GM23248 (cell line): ENCODE results near the gene TCHH.
"Not testable (repeated sequence)": the region's sequence is repeated elsewhere in the genome, so short reads cannot be mapped to it uniquely, and the experiment has no call there.

Experiments used
- EZH2 ChIP-seq: fragments of 200-600 bp; sonication (generic); IDR thresholded peaks from 2 replicates; pipeline ENCODE4 v1.6.1; 2018; ENCODE audit warnings: antibody characterized with exemption, mild to moderate bottlenecking; ENCODE audit not compliant: insufficient read depth, poor library complexity, severe bottlenecking
- EZH2phosphoT487 ChIP-seq: fragments of 200-600 bp; sonication (generic); IDR thresholded peaks from 2 replicates; pipeline ENCODE4 v1.6.1; 2018; ENCODE audit warnings: antibody characterized with exemption, moderate library complexity, mild to moderate bottlenecking, low read depth; ENCODE audit not compliant: insufficient read depth

- not testable (repeated sequence) for TF ChIP-seq EZH2phosphoT487, EZH2
Measured at GRCh38 chr1:152081026-152081425, 34.2 kb downstream of the TCHH start.
